ENCODE results near the gene CDKAL1.
"Not testable (repeated sequence)": the region's sequence is repeated elsewhere in the genome, so short reads cannot be mapped to it uniquely, and the experiment has no call there.

Gene CDKAL1

DNA sequence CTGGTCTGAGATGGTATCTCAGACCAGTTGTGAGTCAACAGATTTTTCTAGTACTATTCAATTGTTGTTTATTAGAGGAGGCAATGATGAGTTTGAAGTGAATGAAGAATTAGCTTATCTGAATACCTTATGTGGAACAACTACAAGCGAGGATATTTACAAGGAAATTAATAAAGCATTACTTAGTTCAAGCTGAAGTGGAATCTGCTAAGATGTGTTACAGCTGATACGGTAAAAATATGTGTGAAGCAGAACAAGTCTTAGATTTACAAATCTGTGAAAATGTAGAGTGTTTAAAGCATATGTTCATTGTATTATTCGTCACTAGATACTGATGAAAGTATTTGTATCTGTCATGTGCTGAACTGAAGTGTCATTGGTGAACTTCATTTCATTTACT is 272.4 kb downstream of the CDKAL1 start:
- no peak for DNase-seq

DNA sequence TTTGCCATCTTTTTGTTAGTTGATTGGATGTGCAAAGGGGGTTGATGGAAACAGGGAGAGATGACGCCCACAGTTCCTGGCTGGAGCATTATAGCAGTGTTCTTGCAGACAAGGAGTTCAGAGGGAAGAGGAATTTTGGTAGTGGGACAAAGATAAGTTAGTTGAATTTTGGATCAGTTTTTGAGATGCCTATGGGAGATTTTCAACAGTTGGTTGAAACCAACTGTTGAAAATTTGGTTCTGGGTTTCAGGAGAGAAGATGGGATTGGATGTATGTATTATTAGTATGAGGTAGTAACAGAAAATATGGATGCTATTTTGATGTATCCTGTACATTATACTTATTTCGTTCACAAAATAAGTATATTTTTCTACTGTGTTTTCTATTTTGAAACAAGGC is 274.2 kb downstream of the CDKAL1 start:
- DNase-seq: no peak

DNA sequence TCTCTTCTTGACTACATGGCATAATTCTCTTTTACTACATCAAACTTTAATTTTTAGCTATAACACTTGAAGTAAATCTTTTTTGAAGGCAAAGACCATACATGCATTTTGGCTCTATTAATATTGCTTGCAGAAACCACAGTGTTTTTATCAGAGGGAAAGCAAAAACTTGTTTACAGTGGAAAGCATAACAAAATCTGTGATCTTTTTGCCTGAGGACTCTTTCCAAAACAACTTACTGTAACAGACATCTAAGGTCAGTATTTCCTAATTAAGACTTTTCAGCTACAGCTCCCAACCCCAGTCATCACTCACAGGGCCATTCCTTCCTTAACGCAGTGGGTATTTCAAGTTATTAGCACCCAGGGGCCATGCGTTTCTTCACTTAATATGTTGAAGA is 274.7 kb downstream of the CDKAL1 start:
- no peak for DNase-seq

DNA sequence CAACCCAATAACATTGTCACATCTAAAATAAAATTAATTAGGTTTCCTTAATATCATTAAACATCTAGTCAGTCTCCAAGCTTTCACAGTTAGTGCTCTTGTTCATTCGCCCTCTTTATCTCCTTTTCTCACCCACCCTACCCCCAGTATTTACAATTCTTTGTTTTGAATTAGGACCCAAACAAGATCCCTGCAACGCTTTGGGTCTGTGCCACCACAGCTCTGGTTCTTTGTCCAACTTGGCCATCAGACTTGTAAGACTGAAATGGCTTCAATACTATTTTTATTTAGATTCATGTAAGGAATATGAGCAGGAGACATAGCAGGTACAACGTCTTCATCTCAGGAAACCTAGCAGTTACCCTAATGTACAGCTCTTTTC is 276.5 kb downstream of the CDKAL1 start:
- DNase-seq: no peak

DNA sequence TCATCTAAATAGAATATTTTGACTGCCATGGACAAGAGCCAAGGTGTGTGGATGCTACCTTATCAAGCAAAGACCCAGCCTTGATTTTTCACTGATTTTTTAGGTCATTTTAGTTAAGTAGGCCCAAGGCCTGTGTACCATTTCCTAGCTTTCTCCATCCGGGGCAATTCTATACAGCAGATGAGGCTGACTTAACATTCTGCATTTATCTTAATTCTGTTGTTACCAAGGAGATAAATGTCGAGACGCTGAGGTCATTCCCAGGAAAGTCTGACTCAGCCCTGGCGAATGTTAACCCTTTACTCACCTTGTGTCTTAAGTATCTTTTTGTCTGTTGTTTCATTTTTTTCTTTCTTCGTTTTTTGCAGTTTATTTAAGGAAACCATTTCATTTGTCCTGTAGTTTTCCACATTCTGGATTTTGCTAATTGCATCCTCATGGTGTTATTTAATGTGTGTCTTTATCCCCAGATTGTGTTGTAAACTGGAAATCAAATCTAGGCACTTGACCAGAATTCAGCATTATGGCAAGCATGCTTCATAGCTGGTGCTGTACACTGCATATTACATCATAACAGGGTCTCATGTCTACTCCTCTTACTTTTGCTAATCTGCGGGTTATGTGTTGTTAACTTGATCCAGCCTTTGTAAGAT is 277.0 kb downstream of the CDKAL1 start:
- DNase-seq: no peak

DNA sequence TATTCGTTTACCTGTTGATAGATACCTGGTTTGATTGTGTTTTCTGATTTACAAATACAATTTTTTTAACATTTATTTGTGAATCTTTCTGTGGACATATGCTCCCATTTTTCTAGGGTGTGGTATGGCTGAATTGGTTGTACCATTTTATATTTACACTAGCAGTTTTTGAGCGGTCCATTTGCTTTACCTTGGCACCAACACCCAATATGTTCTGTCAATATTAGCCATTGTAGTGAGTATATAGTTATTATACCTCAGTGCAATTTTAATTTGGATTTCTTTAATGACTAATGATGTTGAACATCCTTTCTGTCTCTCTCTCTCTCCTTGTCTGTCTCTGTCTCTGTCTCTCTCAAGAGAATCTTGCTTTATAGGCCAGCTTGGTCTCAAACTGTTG is 278.5 kb downstream of the CDKAL1 start:
- DNase-seq: no peak

DNA sequence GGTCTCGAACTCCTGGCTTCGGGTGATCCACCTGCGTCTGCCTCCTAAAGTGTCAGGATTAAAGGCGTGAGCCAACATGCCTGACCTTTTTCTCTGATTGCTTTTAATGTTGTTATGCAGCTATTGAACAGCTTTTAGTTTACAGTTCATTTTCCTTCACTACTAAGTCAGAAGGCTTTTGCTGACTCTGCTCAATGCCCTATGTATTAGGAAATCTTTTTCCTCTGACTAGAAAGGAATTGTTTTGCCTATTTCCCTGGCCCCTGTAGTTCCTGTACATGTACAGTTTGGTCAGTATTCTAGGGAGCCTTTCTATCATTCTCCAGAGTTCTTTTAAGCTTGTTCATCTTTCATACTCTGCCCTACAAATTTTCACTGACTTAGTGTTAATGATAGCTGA is 280.2 kb downstream of the CDKAL1 start:
- DNase-seq: no peak

DNA sequence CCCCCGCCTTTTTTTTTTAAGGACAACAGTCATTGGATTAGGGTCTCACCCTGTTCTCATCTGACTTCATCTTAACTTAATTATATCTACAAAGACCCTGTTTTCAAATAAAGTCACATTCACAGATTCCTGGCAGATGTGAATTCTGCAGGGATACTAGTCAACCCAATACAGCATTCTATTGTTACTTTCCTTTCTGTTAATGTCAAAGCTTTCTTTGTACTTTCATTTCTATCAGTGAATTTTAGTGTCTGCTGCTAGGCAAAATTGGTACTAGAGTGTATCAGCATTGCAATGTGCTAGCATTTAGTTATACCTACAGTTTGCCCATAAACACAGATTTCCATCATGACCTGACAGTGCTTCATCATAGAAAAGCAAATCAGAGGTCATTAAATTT is 281.9 kb downstream of the CDKAL1 start:
- no peak for DNase-seq

DNA sequence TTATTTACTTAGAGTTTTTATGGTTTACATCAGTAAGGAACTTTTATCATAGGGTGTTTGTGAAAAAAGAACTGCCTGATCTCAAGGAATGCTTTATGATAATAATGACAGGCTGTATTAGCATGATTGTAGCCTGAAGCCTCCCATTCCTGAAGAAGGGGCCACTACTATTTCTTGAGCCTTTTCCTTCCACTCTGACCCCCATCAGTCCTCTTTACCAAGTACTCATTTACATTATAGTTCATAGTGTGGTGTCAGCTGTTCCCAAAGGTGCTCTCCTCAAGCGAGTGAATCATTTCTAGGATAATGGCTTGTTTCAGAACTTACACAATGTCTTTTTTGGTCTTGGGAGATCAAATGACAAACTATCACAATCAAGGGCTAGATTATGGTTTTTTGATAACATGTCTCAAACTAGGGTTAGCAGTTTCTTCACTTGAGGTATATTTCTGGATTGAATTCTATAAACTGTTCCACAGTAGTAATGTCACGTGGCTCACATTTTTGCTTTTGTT is 283.6 kb downstream of the CDKAL1 start:
- DNase-seq: no peak

DNA sequence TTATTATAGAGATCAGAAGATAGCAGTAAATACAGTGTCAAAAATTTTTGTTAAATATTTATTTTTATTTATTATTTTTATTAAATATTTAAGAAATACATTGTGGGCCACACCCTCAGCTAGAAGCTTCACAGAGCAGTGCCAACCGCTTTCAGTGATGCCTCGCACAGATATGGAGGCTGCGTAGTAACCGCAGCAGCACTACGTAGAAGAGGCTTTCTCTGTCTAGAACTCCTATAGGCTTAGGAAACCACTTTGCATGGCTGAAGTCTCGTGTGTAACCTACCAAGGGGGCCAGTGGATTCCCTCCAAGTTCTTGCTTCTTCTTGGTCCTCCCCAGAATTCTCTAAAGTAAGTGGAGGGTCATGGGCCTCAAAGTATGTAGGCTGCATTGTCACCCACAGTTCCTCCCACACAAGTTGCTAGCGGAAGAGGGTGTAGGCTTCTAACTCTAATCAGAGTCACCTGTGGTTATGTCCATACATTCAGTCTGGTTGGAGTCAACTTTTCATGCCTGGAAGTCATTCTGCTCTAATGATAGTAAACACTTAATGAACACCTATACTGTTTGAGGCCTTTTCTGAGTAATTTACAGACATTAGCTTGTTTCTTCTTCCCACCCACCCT is 285.6 kb downstream of the CDKAL1 start:
- no peak for DNase-seq

DNA sequence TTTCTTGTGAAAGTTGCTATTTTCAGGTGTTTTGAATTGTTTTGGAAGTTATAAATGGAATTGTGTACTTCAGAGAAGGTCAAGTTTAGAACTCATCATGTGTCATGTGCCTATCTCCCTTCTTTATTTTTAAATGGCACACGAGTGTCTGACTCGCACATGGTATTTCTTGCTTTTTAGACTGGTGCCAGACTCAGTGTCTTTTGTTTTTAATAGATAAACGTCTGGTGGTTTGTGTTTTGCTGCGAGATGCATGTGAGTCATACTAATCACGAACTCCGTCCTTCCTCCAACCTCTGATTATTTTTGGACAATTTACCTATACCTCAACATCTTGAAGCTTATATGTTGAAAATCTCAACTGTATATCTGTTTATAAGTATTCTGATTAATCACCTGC is 292.1 kb downstream of the CDKAL1 start:
- no peak for DNase-seq

DNA sequence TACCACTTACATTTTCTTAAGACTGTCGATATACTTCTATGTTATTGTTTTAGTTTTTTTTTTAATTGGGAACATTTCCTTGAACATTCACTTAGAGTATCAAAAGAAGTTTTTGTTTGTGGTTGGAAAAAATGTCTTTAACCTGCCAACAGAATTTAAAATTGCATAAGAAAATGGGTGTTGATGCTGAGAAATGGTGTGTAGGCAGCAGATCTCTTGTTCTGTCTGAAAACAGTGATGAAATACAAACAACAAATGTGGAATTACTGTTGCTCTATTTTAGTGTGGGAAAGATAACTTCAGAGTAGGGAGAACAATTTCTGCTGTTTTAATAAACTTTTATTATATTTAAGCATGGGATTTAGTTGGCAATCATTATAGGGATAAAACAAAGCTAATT is 293.5 kb downstream of the CDKAL1 start:
- no peak for DNase-seq

DNA sequence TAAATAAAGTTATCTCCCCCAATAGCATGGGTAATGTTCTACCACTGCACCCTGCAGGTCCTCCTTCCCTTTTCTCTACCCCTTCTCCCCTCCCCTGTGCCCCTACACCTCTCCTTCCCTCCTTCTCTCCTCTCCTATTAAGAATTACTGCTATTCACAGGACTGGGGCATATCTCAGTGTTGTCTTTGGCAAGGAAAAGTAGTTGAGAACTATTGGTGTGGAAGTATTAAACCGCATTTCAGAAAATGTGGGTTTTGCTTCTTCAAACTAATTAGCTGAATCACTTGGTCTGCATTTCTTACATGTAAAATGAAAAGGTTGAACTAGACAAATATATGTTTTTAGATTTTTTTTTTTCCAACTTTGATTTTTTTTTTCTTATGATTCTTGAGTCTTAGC is 296.3 kb downstream of the CDKAL1 start:
- DNase-seq: no peak

DNA sequence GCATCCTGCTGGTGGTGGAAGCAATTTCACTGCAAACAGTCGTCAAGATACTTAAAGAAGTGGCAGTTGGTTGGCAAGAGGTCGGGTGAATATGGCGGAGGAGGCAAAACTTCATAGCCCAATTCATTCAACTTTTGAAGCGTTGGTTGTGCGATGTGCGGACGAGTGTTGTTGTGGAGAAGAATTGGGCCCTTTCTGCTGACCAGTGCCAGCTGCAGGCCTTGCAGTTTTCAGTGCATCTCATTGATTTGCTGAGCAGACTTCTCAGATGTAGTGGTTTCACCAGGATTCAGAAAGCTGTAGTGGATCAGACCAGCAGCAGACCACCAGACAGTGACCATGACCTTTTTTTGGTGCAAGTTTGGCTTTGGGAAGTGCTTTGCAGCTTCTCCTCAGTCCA is 297.0 kb downstream of the CDKAL1 start:
- DNase-seq: not testable (repeated sequence)

DNA sequence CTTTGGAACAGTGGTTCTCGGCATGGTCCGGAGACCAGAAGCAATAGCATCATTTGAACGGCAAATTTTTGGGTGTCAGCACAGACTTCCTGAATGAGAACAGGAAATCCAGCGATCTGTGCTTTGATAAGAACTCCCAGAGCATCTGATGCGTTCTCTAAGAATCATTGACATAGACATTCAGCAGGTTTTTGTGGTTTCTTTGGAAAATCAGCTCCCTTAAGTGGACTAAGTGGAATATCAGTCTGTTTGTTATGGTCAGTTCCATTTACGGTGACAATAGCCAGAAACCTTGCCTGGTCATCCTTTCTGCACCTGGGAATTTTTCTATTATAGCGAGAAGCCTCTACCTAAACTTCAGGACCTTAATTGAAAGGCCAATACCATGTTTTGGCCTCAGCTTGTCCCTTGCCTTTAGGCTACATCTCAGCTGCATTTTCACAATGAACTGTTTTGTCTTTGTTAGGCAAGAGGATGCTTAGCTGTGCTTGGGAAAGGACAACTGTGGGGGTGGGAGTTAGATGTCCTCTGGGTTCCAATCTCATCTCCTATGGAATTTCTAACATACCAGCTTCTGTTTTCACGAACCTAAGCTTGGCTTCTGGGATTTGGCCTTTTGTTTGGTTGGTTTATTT is 299.7 kb downstream of the CDKAL1 start:
- DNase-seq: no peak

DNA sequence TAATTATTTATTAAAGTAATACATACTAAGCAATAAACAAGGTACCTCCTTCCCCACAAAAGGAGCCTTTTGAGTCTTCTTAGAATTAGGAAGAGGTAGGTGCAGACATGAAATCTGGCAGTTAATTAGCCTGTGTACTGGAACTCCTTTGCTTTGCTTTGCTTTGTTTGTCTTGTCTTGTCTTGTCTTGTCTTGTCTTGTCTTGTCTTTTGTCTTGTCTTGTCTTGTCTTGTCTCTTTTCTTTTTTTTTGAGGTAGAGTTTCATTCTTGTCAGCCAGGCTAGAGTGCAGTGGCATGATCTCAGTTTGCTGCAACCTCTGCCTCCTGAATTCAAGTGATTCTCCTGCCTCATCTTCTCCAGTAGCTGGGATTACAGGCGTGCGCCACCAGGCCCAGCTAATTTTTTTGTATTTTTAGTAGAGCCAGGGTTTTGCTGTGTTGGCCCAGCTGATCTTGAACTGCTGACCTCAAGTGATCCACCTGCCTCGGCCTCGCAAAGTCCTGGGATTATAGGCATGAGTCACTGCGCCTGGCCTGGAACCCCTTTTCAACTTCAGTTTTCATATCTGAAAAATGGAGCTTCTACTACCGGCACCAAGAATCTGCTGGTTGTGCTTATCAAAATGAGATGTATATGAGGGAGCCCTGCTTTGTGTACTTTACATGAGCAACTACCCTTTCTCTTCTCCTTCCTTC is 301.2 kb downstream of the CDKAL1 start:
- no peak for DNase-seq

DNA sequence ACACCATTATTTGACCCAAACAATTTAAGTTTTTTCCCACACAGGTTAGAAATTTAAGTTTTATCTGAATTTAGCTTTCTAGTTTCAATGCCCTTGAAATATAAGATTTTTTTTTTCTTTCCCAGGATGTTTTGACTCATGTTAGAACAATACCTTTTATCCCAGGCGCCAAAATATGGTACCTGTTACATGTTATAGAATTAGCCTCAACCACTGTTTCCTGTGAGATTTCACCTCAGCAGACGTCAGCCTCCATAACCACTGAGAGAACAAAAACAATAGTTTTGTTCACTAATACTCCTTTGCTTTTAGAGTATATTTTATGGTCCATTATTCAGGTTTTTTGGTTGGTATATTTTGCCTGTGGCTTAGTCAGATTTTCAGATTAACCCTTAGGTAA is 302.9 kb downstream of the CDKAL1 start:
- no peak for DNase-seq

DNA sequence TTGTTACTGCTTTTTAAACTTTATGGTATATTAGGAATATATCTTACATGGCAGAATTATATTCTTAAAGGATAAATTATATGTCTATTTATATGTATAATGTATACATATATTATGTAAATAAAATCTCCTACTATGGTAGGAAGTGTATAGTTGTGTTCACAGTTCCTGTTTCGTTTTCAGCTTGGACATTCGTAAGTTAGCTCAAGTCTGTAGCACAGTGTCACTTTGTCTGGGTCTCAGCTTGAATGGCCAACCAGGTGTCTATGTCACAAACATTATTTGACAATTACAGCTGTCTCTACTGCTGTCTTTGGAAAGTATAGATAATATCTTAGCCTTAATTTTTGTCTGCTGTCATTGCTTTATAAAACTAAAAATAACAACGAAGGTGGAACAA is 303.9 kb downstream of the CDKAL1 start:
- no peak for DNase-seq

DNA sequence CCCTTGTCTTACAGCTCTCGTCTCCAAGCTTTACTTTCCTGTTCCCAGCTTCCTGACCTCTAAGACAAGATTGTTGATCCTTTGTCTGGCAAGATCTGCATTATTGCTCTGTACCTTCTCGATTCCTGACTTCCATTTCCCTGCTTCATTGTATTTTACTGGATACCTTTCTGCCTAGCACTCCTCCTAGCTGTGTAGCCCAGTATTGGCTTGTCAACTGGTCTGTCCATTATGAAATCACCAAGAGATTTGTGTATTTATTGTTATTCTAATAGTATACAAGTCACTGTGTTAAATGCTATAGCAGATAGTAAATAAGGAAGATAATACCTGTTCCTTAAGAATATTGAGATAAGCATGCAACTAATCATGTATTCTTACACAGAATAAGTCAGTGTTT is 305.4 kb downstream of the CDKAL1 start:
- no peak for DNase-seq

DNA sequence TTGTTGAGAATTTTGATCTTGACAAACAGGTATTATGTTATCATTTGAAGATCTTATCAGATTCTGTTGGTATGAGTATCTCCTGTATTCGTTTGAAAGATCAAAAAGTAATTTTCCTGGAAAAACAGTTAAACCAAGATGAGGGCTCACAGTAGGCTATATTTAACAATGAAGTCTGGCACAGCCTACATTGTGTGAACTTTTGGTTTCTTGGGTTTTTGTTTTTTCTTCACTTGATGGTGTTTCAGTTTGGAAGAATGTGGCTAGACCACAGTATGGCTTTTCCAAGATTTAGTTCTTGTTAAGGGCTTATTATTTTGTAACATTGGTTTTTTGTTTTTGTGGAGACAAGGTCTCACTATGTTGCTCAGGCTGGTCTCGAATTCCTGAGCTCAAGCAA is 306.4 kb downstream of the CDKAL1 start:
- no peak for DNase-seq

DNA sequence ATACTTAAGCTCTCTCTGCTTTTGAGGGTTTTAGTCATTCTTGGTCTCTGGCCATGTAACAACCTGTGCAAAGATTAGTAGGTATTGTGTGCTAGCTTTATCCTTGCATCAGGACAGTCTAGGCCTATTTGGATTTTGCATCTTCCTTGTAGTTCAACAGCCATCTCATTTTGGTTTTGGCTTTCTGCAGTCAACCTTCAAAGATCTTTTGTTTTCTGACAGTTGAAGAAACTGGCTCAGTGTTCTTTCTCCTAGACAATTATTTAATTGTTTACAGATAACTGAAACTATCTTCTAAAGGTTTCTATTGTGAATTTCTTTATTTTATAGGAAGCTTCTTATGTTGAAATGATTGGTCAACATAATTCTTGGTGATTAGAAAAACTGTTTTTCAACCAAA is 307.5 kb downstream of the CDKAL1 start:
- no peak for DNase-seq

DNA sequence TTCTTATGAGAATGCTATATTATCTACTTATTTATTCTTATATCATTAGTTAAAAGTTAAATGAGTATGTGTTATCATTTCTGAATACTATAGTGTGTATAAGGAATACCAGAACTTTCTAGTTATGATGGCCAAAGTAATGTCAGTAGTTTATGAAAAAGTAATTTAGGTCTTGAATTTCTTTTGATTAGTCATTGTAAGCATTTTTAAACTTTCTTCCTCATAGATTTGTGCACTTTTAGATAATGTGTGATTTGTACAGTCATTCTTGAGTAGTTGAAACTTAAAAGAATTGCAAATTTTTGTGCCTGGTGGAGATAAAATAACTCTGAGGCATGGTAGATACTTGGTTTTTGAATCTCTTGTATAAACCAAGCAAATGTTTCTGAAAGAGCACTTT is 311.3 kb downstream of the CDKAL1 start:
- no peak for DNase-seq

DNA sequence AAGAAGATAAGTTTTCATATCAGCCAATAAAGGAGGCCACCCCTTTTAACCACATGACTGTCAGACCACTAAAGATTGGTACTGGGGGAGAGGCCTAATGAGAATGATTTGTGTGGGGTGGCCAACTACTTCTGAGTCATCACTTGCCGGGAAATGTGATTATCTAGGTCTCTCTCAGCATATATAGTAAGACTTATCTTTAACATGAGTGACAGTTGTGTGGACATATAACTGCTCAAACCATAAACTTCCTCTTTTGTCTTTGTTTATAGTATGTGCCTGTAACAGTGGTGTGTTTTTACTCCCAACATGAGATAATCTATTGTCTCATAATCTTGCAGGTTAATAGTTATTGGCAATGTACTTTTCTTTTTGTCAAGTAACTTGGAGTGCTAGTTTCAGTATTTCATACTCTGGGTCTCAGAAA is 312.4 kb downstream of the CDKAL1 start:
- no peak for DNase-seq

DNA sequence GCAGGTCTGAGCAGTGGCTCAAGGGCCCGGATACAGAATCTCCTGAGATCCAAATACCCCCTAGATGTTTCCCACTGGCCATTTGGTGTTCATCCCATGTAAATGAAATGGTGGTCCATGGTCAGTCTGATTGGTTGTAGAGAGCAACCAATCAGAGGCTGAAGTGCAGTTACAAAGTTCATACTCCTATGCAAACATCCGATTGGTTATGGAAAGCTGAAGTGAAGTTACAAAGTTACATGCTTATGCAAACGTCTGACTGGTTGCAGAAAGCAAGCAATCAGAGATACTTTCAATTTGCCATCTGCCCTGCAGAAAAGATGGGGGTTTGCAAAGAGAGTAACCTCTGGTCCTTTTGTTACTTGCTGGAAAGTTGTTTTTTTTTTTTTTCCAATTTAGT is 313.6 kb downstream of the CDKAL1 start:
- DNase-seq: no peak

All from NCI-H510A (cell line).